ENCODE measurements around the gene ATP7B. TPM values are rescaled to one million over a fixed set of nuclear protein-coding genes. Genes with fewer than 3 reads are reported as not detected.
A peak's percentile ranks its signal among the peaks of the same experiment; 100 is the strongest.

Gene ATP7B
- total RNA-seq, 1 experiment from 2014 or later, result 11.6 TPM

GRCh38 chr13:51894239-51894638, 117.0 kb downstream of the ATP7B start:
- POLR2A ChIA-PET, result no interaction called here
- CTCF ChIA-PET, result interaction anchor here (0.7 to 6.6 kb wide), 7 partner anchors 18 to 234 kb away, joined by 3 to 85 read pairs (median 12); partner anchors contain the start of genes NEK5 and TMEM272

DNA sequence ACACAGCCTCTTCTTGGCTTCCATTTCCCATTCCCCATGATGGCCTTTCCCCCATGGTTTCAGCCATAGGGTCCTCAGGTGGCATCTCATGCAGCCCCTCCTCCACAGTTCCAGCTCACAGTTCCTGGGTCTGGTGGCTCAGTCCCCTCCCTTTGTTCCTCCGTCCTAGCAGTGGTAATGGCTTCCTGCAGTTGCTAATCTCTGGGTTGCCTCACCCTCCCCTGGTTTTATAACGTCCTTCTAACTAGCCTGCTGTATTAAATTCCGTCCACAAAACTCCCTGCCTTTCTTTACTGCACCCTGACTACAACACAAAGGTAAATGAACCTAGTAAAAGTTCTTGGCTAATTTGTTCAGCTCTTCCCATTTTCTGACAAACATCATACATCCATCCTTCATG, 118.6 kb downstream of the ATP7B start:
- Mint-ChIP-seq H3K4me1 (peaks cover 12% of the 10 kb centered on the region), H3K4me3 (no peak overlapping the region), H3K9me3 (peaks cover 6% of the 10 kb centered on the region), H3K36me3 (0 out of 2 replicates have a peak, but pooled peaks cover 3% of the 10 kb centered on the region), H3K27ac (no peak overlapping the region), H3K27me3 (ENCODE audit: low read depth) (no peaks in the 10 kb centered on the region)
- no peak for DNase-seq (ENCODE audit: low spot score)
- TF ChIP-seq EMX1 (CRISPR knock-in tag; IDR thresholded peaks at IDR 0.05) (no peak), ZNF425 (CRISPR knock-in tag; conservative IDR thresholded peaks at IDR 0.05) (no peak), NFE2L1 (CRISPR knock-in tag; IDR thresholded peaks at IDR 0.05) (no peak), GTF2I (CRISPR knock-in tag; conservative IDR thresholded peaks at IDR 0.05) (no peak), JUN (CRISPR knock-in tag; IDR thresholded peaks at IDR 0.05) (no peak), FOXP1 (CRISPR knock-in tag; IDR thresholded peaks at IDR 0.05; ENCODE audit: borderline replicate concordance) (no peak), GRHL2 (CRISPR knock-in tag; IDR thresholded peaks at IDR 0.05; ENCODE audit: insufficient replicate concordance, severe bottlenecking) (no peak)
- TF ChIP-seq, protein P1, sequence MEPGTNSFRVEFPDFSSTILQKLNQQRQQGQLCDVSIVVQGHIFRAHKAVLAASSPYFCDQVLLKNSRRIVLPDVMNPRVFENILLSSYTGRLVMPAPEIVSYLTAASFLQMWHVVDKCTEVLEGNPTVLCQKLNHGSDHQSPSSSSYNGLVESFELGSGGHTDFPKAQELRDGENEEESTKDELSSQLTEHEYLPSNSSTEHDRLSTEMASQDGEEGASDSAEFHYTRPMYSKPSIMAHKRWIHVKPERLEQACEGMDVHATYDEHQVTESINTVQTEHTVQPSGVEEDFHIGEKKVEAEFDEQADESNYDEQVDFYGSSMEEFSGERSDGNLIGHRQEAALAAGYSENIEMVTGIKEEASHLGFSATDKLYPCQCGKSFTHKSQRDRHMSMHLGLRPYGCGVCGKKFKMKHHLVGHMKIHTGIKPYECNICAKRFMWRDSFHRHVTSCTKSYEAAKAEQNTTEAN (CRISPR knock-in tag; IDR thresholded peaks at IDR 0.05), result no peak
- ChIA-PET POLR2A (interaction anchor here (0.5 kb wide), 1 partner anchor 70 kb away, joined by 3 read pairs; no protein-coding TSS in a partner anchor), CTCF (interaction anchor here (2.4 to 6.6 kb wide), 2 partner anchors 21 to 235 kb away, joined by 12 to 85 read pairs; partner anchors contain the start of gene NEK5)
- ATAC-seq, result no peak

More at GRCh38 chr13:51894239-51894638, 117.0 kb downstream of the ATP7B start:
- Mint-ChIP-seq H3K27me3 (ENCODE audit: low read depth) (no peaks in the 10 kb centered on the region), H3K27ac (no peak overlapping the region), H3K36me3 (0 out of 2 replicates have a peak, but pooled peaks cover 3% of the 10 kb centered on the region), H3K9me3 (peaks cover 4% of the 10 kb centered on the region), H3K4me3 (no peak overlapping the region), H3K4me1 (peaks cover 12% of the 10 kb centered on the region)
- TF ChIP-seq NFYB (CRISPR knock-in tag; conservative IDR thresholded peaks at IDR 0.05; ENCODE audit: low read depth) (peak; percentile 71), ZNF416 (CRISPR knock-in tag; IDR thresholded peaks at IDR 0.05) (no peak), CBFB (CRISPR knock-in tag; IDR thresholded peaks at IDR 0.05; ENCODE audit: low read depth) (no peak), OVOL2 (CRISPR knock-in tag; IDR thresholded peaks at IDR 0.05; ENCODE audit: borderline replicate concordance) (no peak)
- ATAC-seq (peak; percentile 74), DNase-seq (ENCODE audit: low spot score) (no peak)

- TF ChIP-seq SMAD4 (CRISPR knock-in tag; IDR thresholded peaks at IDR 0.05), result no peak
- no peak for TF ChIP-seq ATF1 (CRISPR knock-in tag; IDR thresholded peaks at IDR 0.05)
- no peak for TF ChIP-seq MAX (CRISPR knock-in tag; IDR thresholded peaks at IDR 0.05)
- no peak for TF ChIP-seq NFATC4 (CRISPR knock-in tag; IDR thresholded peaks at IDR 0.05)
- TF ChIP-seq RORB (CRISPR knock-in tag; IDR thresholded peaks at IDR 0.05), result no peak
- no peak for TF ChIP-seq MYBL2 (CRISPR knock-in tag; IDR thresholded peaks at IDR 0.05)
- no peak for TF ChIP-seq JAZF1 (CRISPR knock-in tag; IDR thresholded peaks at IDR 0.05)
- ATAC-seq (no peak), DNase-seq (ENCODE audit: low spot score) (no peak)
- no peaks in the 10 kb centered on the region; the same call in 1 of the 2 replicates for H3K27me3 Mint-ChIP-seq (ENCODE audit: low read depth)
- CTCF ChIA-PET, result interaction anchor here (1.0 to 1.5 kb wide), 2 partner anchors 8 to 36 kb away, joined by 3 to 4 read pairs; no protein-coding TSS in a partner anchor
- H3K27ac Mint-ChIP-seq, result no peak overlapping the region
- H3K4me1 Mint-ChIP-seq, result peaks cover 5% of the 10 kb centered on the region; the same call in 1 of the 2 replicates
- H3K36me3 Mint-ChIP-seq, result 0 out of 2 replicates have a peak, but pooled peaks cover 3% of the 10 kb centered on the region
- POLR2A ChIA-PET, result no interaction called here
- no peak overlapping the region for H3K4me3 Mint-ChIP-seq
- H3K9me3 Mint-ChIP-seq, result peaks cover 6% of the 10 kb centered on the region
Measured at GRCh38 chr13:51887468-51887867, 123.8 kb downstream of the ATP7B start.
